Endometrial microvascular endothelial cells (primary cell): ENCODE measurements around the gene VSX2. TPM values are rescaled to one million over a fixed set of nuclear protein-coding genes. Genes with fewer than 3 reads are reported as not detected.
"Not testable (repeated sequence)": the region's sequence is repeated elsewhere in the genome, so short reads cannot be mapped to it uniquely, and the experiment has no call there.

Source experiments
- in situ Hi-C: cut with HindIII; loops from 2 replicates; pipeline ENCODE4 v1.10.0; 2017; ENCODE audit warnings: low sequenced_read_pairs, low pct_unique_long_range_greater_than_20kb; ENCODE audit errors: inconsistent ontology term
- total RNA-seq: library from RNA; depleted of rRNA; stranded (reverse); fragments of >200 nt; gene quantifications from one replicate; pipeline ENCODE4 v1.2.3, GENCODE V29; 2015; ENCODE audit errors: inconsistent ontology term

Gene VSX2
- total RNA-seq, 1 donor from 2014 or later: not detected

DNA sequence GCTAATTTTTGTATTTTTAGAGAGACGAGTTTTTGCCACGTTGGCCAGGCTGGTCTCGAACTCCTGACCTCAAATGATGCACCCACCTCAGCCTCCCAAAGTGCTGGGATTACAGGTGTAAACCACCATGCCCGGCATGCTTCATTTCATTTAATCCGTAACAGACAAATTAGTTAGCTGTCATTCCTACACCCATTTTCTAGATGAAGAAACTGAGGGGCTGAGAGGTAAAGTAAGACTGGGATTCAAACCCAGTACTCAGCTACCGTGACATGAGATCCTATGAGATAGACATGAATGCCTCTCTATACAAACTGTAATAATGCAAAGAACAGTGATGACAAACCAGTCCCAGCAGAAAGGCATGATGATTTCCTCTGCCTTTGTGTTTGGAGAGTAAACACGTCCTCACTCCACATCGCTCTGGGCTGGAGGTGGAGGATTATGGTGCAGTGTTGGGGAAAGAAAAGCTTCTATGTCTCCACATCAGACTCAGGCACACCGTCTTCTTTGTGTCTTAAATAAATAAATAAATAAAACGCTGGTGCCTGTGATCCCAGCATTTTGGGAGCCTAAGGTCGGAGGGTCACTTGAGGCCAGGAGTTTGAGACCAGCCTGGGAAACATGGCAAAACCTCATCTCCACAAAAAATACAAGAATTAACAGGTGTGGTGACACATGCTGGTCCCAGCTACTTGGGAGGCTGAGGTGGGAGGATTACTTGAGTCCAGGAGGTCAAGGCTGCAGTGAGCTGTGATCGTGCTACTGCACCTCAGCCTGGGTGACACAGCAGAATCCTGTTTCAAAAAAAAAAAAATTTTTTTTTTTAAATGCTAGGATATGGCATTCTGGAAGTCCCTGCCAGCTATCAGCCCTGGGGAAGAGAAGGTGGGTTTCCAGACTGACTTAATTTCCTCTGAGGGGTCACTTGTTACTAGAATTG, 10.5 kb downstream of the VSX2 start:
- in situ Hi-C loops: no loop called here

DNA sequence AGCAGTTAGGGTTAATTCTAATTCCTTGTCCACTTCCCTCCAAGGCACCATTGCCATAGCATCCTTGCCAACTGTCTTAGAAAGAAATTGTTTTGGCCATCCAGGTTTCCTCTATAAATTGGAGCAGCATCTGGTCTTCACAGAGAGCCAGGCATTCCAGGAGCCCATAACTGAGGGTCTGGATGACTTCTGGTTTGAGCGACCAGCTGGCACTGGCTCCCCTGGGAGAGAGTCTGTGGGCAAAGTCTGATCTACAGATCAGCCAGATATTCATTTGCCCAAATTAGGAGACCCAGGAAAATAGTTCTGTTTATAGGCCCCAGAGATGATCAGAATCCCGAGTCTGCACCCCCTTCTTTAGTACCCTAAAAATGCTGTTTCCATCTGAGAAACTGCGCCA, 16.0 kb downstream of the VSX2 start:
- in situ Hi-C loops: no loop called here

DNA sequence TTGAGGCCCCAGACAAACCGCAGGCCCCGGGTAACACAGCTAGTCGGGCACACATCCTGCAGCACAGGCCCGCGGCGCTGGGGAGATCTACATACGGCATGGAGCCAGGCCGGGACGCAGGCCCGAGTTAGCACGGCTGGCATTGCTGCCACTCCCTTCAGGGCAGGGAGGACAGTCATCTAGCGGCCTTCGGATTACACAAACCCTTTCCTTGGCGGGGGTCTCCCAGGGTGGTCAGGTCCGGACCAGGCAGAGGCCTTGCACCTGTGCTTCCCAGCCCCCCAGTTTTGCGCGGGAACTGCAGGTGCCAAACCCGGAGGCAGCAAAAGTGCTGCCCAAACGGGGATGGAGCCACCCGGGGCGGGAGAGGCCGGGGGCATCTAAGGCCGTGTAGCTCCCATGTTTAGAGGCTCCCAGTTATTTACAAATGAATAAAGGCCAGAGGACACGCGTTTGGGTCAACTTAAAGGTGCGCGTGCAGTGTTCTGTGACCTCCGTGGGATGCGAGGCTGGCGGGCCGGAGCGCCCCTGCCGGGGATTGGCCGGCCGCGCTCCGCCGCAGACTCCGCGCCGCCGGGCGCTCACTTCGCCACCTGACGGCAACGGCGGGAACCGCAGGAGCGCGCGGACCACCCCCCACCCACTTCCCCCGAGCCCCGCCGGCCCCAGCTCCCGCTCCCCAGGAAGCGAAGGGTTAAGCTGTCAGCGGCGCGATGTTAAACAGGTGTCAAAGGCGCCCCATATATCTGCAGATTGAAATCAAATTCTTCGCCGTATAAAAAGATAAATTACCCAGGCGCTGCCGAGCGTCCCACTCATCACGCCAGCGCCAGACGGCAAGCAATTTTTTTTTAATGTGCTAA, 18.1 kb downstream of the VSX2 start:
- in situ Hi-C loops: no loop called here

DNA sequence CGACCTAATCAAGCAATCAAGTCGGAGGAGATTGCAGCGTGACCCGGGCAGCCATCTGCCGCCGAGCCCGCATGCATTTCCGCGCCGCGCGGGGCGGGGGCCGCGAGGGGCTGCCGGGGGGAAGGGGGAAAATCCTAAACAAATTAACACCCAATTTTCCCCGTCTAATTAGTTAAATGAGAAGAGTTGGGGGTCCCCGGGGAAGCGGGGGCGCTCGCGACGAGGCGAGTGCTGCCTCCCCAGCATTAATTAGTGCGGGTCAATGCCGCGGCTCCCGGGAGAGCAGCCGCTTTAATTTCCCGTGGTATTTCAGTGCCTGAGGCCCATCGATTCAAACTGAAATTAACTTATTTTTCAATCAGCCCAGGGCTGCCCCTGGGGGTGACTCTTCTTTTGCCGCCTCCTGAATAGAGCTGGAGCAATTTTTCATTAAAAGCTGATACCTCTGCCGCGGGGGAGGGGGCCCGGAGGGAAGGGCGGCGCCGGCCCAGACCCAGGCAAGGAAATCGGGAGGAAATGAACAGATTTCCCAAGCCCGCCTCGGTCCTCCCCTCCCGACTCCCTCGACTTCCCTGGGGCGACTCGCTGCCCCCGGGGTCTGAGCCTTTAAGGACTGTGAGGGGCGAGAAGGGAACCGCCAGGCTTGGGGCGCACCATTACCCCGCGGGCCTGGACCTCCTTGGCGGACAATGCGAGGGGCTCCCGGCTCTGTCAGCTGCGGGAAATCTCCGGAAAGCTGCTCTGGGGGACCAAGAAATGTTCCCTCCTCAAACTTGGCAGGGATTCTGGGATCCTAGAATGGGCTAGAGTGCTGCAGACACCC, 18.9 kb downstream of the VSX2 start:
- in situ Hi-C loops: no loop called here

DNA sequence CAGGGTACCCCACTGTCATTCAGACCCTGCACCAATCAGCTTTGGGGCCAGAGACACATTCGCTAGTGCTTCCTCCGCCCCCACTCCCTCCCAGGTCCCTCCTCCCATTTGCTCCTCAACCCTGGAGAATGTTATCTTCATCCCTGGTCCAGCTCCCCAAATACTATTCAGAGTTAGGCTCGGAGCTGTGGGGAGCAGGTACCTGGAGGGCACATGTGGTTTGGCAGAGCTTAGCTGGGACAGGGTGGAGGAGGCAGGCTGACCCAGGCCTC, 19.5 kb downstream of the VSX2 start:
- in situ Hi-C loops: no loop called here

DNA sequence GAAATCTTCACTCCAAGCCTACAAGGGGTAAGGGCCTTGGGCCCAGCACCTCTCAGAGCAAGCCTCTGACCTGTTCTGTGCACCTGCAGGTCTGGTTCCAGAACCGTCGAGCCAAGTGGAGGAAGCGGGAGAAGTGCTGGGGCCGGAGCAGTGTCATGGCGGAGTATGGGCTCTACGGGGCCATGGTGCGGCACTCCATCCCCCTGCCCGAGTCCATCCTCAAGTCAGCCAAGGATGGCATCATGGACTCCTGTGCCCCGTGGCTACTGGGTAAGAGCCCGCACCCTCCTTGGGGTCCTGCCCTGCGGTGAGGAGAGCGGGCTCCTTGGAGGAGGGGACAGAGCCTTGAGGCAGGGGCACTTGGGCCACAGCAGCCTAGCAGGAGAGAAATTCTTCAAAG, 20.3 kb downstream of the VSX2 start:
- in situ Hi-C loops: no loop called here

DNA sequence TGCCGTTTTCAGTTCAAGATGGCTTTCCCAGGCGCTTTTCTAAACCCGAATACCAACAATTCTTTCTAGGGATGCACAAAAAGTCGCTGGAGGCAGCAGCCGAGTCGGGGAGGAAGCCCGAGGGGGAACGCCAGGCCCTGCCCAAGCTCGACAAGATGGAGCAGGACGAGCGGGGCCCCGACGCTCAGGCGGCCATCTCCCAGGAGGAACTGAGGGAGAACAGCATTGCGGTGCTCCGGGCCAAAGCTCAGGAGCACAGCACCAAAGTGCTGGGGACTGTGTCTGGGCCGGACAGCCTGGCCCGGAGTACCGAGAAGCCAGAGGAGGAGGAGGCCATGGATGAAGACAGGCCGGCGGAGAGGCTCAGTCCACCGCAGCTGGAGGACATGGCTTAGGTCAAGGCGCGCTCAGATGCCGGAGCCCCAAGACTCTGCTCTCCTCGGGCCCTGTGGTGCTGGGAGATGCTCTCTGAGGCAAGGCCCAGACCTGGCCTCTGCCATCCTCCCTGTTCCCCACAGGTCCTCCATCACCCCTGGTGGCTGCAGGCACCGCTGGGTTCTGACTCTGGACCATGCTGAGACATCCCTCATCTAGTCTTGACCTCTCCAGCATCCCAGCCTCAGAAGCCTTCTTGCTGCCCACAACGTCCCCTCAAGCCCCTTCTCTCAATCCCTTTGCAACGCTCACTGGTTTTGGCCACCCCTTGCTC, 21.4 kb downstream of the VSX2 start:
- in situ Hi-C loops: no loop called here

DNA sequence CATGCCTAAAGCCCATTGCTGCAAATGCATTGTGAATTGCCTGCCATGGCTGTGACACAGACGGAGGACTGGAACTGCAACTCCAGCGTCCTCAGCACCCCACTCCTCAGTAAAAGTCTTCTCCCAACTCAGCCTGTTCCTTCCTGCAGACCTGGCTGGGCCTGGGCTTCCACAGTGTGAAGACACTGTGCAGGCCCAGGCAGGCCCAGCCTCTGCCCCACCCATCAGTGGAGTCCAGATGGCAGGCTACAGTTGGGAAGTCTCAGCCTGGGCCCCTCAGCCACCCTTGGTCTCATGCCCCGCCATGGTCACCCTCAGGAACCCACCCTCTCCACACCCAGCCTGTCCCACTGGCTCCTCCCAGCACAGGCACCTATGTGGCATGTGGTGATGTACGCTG, 22.0 kb downstream of the VSX2 start:
- in situ Hi-C loops: no loop called here

DNA sequence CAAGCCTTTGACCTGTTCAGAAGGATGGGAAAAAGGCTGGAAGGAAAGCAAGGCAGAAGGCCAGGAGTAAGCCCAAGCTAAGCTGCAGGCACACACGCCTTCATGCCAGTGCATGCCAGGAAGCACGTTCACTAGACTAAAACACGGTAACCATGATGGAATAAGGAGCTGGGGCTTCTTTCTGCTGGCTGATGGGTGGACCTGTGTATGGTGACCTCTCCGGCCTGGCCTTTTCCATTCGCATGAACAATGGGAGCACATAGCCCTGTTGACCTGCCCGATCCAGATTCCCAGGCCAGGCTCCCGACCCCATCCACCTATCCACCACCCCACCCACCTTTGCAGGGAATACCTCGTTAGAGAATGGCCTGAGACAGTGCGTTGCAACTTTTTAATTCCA, 22.8 kb downstream of the VSX2 start:
- in situ Hi-C loops: no loop called here

DNA sequence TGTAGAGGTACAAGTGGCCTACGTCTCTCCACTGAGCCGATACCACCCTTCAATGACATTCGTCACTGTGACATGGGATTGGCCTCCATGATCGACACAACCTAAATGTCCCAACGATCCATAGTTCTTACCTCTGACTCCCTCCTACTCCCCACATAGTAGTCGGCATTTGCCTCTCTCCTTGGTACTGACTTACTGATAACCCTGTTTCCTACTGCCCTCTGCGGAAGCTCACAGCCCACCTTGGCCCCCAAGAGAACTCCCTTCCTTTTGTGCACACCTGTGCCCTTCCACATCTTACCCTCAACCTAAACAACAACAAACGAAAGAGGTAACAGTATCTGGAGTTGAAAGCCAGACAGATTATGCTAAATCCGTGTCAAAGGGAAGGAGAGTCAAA, 23.9 kb downstream of the VSX2 start:
- in situ Hi-C loops: no loop called here

DNA sequence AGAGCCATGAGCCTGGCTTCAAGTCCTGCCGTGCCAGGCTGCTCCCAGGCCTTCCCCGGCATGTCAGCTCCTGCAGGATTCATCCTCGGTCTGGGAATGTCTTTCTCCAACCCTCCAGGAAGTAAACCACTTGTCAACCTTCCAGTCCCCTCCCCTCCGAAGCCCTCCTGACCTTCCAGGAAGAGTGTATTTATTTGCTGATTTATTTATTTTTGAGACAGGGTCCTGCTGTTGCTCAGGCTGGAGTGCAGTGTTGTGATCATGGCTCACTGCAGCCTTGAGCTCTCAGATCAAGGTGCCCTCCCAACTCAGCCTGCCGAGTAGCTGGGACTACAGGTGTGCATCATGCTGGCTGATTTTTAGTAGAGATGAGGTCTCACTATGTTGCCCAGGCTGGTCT, 24.7 kb downstream of the VSX2 start:
- in situ Hi-C loops: no loop called here

DNA sequence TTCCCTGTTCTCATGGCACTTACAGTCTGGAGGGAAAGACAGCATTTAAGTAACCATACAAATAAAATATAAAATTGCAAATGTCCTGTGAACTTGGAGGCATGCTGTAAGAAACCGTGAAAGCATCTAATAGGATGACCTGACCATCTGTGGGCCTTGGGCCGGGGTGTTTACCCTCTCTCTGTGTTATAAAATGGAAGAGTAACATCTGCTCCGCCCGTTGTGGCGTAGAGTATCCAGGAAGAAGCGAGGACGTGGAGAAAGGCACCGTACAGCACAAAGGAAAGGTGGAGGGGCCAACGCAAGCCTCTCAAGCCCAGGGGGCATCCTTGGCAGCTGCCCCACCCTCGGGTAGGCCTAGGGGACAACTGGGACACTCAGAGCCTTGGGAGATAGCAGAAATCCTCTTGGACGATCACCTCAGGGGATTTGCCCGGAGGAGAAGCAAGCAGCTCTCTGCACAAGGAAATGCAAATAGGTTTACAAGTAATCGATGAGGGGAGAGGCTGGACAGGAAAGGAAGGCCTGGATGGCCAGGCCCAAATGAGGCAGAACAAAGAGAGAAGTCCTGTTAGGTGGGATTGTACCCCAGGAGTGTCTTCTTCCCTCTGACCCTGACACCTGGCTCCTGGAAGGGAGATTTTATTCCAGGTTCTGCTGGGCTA, 26.2 kb downstream of the VSX2 start:
- in situ Hi-C loops: no loop called here

DNA sequence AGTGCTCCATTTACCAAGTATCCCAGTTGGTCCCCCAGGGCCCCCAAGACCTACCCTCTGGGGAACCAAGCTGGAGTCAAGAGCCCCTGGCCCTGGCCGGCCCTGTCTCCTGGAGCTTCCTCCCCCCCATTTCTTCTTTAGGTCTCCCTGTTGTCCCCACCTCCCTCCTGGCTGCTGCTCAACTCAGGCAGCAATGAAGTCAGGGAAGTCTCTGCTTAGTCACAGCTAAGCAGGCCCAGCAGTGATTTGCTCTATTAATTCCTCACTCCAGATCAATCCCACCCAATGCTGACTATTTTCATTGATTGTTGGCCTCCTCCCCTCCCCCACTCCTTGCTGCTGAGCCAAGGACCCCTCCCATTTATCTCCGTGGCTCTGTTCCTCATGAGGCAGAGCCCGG, 28.3 kb downstream of the VSX2 start:
- in situ Hi-C loops: no loop called here

DNA sequence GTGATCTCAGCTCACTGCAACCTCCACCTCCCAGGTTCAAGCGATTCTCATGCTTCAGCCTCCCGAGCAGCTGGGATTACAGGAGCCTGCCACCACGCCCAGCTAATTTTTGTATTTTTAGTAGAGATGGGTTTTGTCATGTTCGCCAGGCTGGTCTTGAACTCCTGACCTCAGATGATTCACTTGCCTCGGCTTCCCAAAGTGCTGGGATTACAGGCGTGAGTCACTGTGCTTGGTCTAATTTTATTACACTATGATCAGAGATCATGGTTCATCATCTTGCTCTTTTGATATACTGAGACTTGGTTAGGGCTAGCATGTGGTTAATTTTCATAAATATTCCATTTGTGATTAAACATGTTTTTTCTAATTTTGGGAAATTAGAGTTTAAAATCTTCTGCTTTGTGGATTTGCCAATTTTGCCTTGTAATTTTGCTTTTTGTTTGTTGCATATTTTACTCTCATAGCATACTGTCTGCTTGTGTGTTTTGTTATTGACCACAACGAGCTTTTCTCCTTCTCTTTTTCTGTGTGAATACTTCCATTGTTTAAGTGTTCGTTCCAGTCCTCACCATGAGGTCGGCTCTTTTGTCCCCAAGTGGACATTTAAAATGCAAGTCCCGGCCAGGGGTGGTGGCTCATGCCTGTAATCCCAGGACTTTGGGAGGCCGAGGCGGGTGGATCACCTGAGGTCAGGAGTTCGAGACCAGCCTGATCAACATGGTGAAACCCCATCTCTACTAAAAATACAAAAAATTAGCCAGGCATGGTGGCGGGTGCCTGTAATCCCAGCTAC, 31.3 kb downstream of the VSX2 start:
- in situ Hi-C loops: not testable (repeated sequence)

DNA sequence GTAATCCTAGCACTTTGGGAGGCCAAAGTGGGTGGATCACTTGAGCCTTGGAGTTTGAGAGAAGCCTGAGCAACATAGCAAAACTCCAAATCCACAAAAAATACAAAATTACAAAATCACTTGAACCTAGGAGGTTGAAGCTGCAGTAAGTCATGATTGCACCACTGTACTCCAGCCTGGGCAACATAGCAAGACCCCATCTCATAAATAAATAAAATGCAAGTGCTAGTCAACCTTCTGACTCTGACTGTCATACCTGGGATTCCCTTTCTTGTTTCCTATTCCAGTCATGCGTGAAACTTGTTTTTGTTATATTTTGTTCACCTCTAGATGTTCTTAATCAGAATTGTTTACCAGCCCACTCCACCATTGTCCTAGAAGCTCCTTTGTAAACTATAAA, 32.1 kb downstream of the VSX2 start:
- in situ Hi-C loops: no loop called here

DNA sequence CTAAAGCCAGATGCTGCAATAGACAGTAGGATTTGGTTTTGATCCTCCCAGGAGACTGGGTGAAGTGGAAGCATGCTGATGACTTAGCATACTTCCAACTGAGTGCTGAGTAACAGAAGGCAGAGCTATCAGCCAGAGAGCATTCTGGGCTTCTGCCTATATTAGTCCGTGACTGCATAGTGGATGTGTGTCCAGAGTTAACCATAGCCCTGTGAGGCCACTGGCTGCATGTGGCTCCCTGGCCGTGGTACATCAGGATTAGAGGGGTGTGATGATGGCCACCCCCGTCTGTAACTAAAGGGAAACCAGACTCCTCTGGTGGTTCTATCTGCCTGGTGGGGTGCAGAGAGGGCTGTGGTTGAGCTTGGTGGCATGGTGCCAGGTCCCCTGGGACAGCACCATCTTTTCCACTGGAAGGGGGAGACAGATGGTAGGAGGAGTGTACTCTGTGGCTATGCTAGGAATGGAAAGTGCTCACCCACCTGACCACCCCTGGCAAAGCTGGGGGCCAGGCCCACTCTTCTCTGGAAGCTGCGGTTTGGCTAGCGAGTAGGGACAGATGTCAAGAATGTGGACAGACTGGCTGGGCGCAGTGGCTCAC, 36.1 kb downstream of the VSX2 start:
- in situ Hi-C loops: loop anchor here (25.0 kb wide), 1 partner anchor 163 kb away; no protein-coding TSS in a partner anchor

DNA sequence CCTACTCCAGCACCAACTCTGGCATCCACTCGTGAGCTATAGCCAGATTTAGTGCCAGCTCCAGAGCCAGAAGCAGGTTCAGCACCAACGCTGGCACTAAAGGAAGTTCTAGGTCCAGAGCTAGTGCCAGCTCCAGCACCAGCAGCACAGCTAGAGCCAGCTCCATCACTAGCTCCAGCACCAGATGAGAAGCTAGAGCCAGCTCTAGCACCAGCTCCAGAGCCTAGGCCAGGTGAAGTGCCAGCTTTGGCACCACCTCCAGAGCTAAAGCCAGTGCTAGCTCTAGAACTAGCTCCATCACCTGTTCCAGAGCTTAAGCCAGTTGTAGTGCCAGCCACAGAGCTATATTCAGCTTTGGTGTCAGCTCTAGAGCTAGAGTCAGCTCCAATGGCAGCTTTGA, 38.8 kb downstream of the VSX2 start:
- in situ Hi-C loops: loop anchor here (25.0 kb wide), 1 partner anchor 166 kb away; no protein-coding TSS in a partner anchor
